HG03066 (cell line): ENCODE measurements around the gene PAQR5.

Experiments used
- ATAC-seq: cut with Tn5 transposase; IDR thresholded peaks from one replicate; pipeline ENCODE4 v1.9.1; 2021; ENCODE audit warnings: low read depth; ENCODE audit not compliant: unreplicated experiment

Gene PAQR5

DNA sequence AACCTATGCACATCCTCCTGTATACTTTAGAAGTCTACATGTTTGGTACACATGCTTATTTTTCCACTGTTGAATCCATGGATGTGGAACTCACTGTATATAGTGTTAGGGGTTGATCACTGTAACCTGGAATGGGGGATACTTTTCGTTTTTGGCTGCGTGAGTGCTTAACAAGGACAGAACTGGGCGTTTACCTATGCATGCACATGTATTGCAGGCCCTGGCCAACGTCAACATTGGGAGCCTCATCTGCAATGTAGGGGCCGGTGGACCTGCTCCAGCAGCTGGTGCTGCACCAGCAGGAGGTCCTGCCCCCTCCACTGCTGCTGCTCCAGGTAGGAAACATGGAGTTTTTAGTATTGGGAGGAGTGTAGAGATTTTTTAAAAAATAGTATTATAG, 156.2 kb downstream of the PAQR5 start:
- ATAC-seq = no peak

- no peak for ATAC-seq
Observed at GRCh38 chr15:69456208-69457166, 157.8 kb downstream of the PAQR5 start.
